ENCODE measurements around the gene ARID3A.

ARID3A gene

DNA sequence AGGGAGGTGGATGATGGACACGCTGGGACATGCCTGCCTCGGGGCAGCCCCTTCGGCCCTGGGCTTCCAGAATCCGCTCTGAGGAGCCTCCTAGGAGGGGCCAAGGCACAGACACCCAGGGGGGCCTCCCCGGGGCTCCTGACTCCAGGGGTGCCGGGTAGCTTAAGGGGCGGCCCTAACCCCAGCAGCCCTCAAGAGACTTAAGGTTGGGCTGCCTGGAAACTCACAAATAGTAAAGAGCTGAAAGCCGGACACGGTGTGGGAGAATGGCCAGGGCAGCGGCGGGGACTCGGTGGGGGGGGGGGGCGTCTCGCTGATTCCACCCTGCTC, 7.7 kb downstream of the ARID3A start:
- intact Hi-C loops (cut with DNase I; ENCODE audit: low total_unique reads), result no loop called here
- Histone ChIP-seq H3K27me3 (no peaks in the 10 kb centered on the region), H3K27ac (no peak overlapping the region), H3K4me1 (peaks cover 0 to 32% (median 23%) of the 10 kb centered on the region in 4 donors), H3K9me3 (no peaks in the 10 kb centered on the region), H3K36me3 (no peaks in the 10 kb centered on the region), H3K4me3 (no peak overlapping the region)
- TF ChIP-seq, protein P1, sequence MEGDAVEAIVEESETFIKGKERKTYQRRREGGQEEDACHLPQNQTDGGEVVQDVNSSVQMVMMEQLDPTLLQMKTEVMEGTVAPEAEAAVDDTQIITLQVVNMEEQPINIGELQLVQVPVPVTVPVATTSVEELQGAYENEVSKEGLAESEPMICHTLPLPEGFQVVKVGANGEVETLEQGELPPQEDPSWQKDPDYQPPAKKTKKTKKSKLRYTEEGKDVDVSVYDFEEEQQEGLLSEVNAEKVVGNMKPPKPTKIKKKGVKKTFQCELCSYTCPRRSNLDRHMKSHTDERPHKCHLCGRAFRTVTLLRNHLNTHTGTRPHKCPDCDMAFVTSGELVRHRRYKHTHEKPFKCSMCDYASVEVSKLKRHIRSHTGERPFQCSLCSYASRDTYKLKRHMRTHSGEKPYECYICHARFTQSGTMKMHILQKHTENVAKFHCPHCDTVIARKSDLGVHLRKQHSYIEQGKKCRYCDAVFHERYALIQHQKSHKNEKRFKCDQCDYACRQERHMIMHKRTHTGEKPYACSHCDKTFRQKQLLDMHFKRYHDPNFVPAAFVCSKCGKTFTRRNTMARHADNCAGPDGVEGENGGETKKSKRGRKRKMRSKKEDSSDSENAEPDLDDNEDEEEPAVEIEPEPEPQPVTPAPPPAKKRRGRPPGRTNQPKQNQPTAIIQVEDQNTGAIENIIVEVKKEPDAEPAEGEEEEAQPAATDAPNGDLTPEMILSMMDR (IDR thresholded peaks at IDR 0.05), result no peak
- no peak for DNase-seq

DNA sequence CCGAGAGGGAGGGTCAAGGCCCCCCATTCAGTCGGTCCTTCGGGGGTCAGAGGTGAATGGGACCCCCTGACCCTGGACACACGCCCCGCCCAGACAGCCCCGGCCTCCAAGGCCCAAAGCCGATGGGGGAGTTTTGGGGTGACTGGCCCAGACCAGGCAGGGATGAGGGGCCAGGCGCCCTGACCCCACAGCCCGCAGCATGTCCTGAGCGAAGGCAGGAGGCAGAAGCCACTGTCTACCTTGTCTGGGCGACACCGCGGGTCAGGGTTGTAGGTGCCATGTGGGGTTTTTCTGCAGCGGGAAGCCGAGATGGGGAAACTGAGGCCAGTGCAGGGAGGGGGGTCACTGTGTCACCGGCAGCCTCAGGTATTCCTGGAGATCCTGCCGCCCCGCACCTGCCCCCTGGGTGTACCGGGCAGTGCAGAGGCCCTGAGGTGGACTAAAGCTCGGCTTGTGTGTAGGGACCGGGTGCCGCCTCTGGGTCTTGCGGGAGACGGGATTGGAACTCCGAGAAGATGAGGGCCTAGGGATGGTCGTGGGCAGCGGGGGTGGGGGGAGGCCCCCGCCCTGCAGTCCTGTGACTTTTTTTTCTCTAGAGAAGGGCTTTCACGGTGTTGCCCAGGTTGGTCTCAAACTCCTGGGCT, 8.5 kb downstream of the ARID3A start:
- peak overlapping the region; percentile 30 to 43 for H3K27ac ChIP-seq
- intact Hi-C loops (cut with DNase I; ENCODE audit: low total_unique reads), result no loop called here
- no peak overlapping the region for H3K4me3 ChIP-seq
- no peaks in the 10 kb centered on the region for H3K9me3 ChIP-seq
- TF ChIP-seq, protein P1 (IDR thresholded peaks at IDR 0.05), result no peak
- DNase-seq, result no peak
- H3K27me3 ChIP-seq, result no peaks in the 10 kb centered on the region
- no peaks in the 10 kb centered on the region for H3K36me3 ChIP-seq
- H3K4me1 ChIP-seq, result peaks cover 0 to 32% (median 23%) of the 10 kb centered on the region in 4 donors

DNA sequence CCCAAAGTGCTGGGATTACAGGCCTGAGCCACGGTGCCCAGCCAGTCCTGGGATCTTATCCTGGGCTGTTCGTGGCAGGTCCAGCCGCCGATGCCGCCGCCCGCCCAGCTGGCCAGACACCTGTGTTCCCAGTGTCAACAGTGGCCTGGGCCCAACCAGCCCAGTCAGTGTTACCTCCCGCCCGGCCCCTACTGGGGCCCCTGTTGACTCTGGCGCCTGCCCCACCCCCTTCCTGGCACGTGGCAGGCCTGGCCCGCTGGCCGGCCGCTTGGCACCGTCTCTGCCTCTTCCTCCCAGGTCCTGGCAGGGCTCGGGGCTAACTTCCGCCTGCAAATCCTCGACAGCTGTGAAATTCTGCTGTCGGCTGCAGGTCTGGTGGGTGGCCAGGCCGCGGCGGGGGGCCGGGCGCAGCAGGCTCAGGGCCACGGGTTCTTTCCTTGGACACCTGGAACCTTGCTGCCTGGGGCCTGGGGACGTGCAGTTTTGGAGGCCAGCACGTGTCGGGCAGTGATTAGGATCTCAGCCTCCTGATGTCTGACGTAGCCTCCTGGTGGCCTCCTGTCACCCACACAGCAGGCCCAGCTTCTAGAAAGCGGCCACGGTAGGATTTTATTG, 9.1 kb downstream of the ARID3A start:
- Histone ChIP-seq H3K4me3 (no peak overlapping the region), H3K27ac (peak overlapping the region; percentile 30 to 43), H3K36me3 (peaks cover 0 to 4% (median 0%) of the 10 kb centered on the region in 3 donors), H3K9me3 (no peaks in the 10 kb centered on the region), H3K4me1 (peaks cover 0 to 32% (median 23%) of the 10 kb centered on the region in 4 donors), H3K27me3 (no peaks in the 10 kb centered on the region)
- TF ChIP-seq, protein P1 (IDR thresholded peaks at IDR 0.05), result peak in 1 of 2 experiments; percentile 9
- peak; percentile 82 to 93 for DNase-seq
- intact Hi-C loops (cut with DNase I; ENCODE audit: low total_unique reads), result no loop called here

DNA sequence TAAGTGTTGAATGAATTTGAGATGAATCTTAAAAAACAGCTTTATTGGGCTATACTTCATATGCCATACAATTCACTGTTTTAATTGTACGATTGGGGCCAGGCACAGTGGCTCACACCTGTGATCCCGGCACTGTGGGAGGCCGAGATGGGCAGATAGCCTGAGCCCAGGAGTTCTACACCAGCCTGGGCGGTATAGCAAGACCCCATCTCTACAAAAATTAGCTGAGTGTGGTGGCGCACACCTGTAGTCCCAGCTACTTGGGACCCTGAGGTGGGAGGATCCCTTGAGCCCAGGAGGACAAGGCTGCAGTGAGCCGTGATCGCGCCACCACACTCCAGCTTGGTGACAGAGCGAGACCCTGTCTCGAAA, 10.3 kb downstream of the ARID3A start:
- no peak overlapping the region for H3K4me3 ChIP-seq
- H3K9me3 ChIP-seq, result no peaks in the 10 kb centered on the region
- peaks cover 0 to 4% (median 0%) of the 10 kb centered on the region in 3 donors for H3K36me3 ChIP-seq
- TF ChIP-seq, protein P1 (IDR thresholded peaks at IDR 0.05), result no peak
- intact Hi-C loops (cut with DNase I; ENCODE audit: low total_unique reads), result no loop called here
- H3K27me3 ChIP-seq, result no peaks in the 10 kb centered on the region
- DNase-seq, result no peak
- H3K4me1 ChIP-seq, result peaks cover 0 to 41% (median 29%) of the 10 kb centered on the region in 4 donors
- no peak overlapping the region for H3K27ac ChIP-seq

DNA sequence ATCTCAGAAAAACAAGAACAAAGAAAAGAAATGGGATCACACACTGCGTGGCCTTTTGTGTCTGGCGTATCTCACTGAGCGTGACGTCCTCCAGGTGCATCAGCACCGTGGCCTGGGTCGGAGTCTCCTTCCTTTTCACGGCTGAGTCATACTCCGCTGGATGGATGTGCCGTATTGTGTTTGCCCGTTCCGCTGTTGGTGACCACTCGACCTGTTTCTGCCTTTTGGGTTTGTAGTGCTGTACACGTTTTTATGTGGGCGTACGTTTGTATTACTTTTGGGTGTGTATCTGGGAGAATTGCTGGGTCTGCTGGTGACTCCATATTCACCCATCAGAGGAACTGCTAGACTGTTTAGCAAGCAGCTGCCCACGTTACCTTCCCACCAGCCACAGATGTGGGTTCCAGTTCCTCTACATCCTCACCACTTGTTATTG, 11.4 kb downstream of the ARID3A start:
- TF ChIP-seq, protein P1 (IDR thresholded peaks at IDR 0.05), result no peak
- no peak overlapping the region for H3K4me3 ChIP-seq
- no peaks in the 10 kb centered on the region for H3K27me3 ChIP-seq
- no peak overlapping the region for H3K27ac ChIP-seq
- intact Hi-C loops (cut with DNase I; ENCODE audit: low total_unique reads), result no loop called here
- no peak for DNase-seq
- peaks cover 0 to 44% (median 32%) of the 10 kb centered on the region in 4 donors for H3K4me1 ChIP-seq
- peaks cover 0 to 4% (median 0%) of the 10 kb centered on the region in 3 donors for H3K36me3 ChIP-seq
- H3K9me3 ChIP-seq, result no peaks in the 10 kb centered on the region
